ENCODE data around the gene SETD5.

GRCh38 chr3:9450991-9451390, 53.6 kb downstream of the SETD5 start:
- TF ChIP-seq, protein P1, sequence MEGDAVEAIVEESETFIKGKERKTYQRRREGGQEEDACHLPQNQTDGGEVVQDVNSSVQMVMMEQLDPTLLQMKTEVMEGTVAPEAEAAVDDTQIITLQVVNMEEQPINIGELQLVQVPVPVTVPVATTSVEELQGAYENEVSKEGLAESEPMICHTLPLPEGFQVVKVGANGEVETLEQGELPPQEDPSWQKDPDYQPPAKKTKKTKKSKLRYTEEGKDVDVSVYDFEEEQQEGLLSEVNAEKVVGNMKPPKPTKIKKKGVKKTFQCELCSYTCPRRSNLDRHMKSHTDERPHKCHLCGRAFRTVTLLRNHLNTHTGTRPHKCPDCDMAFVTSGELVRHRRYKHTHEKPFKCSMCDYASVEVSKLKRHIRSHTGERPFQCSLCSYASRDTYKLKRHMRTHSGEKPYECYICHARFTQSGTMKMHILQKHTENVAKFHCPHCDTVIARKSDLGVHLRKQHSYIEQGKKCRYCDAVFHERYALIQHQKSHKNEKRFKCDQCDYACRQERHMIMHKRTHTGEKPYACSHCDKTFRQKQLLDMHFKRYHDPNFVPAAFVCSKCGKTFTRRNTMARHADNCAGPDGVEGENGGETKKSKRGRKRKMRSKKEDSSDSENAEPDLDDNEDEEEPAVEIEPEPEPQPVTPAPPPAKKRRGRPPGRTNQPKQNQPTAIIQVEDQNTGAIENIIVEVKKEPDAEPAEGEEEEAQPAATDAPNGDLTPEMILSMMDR (IDR thresholded peaks at IDR 0.05): no peak
- no peak for TF ChIP-seq KDM5A (IDR thresholded peaks at IDR 0.05)
- no peak for TF ChIP-seq RFX5 (IDR thresholded peaks at IDR 0.05)
- no peak for TF ChIP-seq ZFP36 (IDR thresholded peaks at IDR 0.05; ENCODE audit: borderline replicate concordance, partially characterized antibody)
- no peak for TF ChIP-seq RAD21 (conservative IDR thresholded peaks at IDR 0.05 in 1 of 2, IDR thresholded peaks at IDR 0.05 in 1 of 2)
- TF ChIP-seq CHD2 (IDR thresholded peaks at IDR 0.05; ENCODE audit: low read length, partially characterized antibody): no peak
- TF ChIP-seq PBX3 (IDR thresholded peaks at IDR 0.05): no peak
- no peak for TF ChIP-seq HDAC2 (IDR thresholded peaks at IDR 0.05)
- TF ChIP-seq, protein P2, sequence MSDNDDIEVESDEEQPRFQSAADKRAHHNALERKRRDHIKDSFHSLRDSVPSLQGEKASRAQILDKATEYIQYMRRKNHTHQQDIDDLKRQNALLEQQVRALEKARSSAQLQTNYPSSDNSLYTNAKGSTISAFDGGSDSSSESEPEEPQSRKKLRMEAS (IDR thresholded peaks at IDR 0.05): no peak
- no peak for TF ChIP-seq POLR2A (IDR thresholded peaks at IDR 0.05; ENCODE audit: low read length)
- no peak for TF ChIP-seq EP300 (IDR thresholded peaks at IDR 0.05)
- TF ChIP-seq ESRRA (IDR thresholded peaks at IDR 0.05; ENCODE audit: borderline replicate concordance, low read length): no peak
- TF ChIP-seq EHMT2 (IDR thresholded peaks at IDR 0.05; ENCODE audit: low read depth): no peak

Measured in A549 (cell line).